ENCODE measurements around the gene KLB.
"Not testable (repeated sequence)": the region's sequence is repeated elsewhere in the genome, so short reads cannot be mapped to it uniquely, and the experiment has no call there.

The KLB gene

DNA sequence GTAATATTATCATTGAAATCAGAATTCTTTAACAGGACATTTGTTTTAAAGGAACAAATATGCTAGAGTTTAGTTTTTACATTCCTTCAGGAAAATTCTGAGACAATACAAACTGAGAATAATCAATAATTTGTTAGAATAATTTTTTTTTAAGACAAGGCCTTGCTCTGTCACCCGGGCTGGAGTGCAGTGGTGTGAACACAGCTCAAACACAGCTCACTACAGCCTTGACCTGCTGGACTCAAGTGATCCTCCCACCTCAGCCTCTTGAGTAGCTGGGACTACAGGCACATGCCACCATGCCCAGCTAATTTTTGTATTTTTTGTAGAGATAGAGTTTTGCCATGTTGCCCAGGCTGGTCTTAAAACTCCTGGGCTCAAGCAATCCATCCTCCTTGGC is 18.6 kb downstream of the KLB start:
- not testable (repeated sequence) for DNase-seq; H2BK120ac ChIP-seq (ENCODE audit: insufficient read depth, low read length, poor library complexity); H3K14ac ChIP-seq (ENCODE audit: low read length); H3K4me1 ChIP-seq (ENCODE audit: control insufficient read depth in 1 of 2, insufficient read depth in 2 of 2, low read length in 2 of 2); H3K9ac ChIP-seq (ENCODE audit: low read length); H2AK5ac ChIP-seq (ENCODE audit: low read length); H3K18ac ChIP-seq (ENCODE audit: low read length); H3K9me3 ChIP-seq (ENCODE audit: insufficient read depth, low read depth, low read length); H3K36me3 ChIP-seq (ENCODE audit: control insufficient read depth in 1 of 2, insufficient read depth in 2 of 2, low read length in 2 of 2); H3K27ac ChIP-seq (ENCODE audit: low read depth, low read length); H3K79me2 ChIP-seq (ENCODE audit: control insufficient read depth, insufficient read depth, low read length, poor library complexity); H3K4me3 ChIP-seq (ENCODE audit: low read depth, low read length); H4K91ac ChIP-seq (ENCODE audit: low read depth, low read length); H2BK12ac ChIP-seq (ENCODE audit: low read length); H3K4me2 ChIP-seq (ENCODE audit: low read length); H3K4ac ChIP-seq (ENCODE audit: low read depth, low read length); H2AFZ ChIP-seq (ENCODE audit: insufficient read depth, low read length, poor library complexity); H3K79me1 ChIP-seq (ENCODE audit: low read length); H2BK5ac ChIP-seq (ENCODE audit: low read depth, low read length, poor library complexity); H3K23ac ChIP-seq (ENCODE audit: low read length); H3K27me3 ChIP-seq (ENCODE audit: insufficient read depth, low read length); H4K12ac ChIP-seq (ENCODE audit: low read depth, low read length); H4K8ac ChIP-seq (ENCODE audit: low read depth, low read length)
- WGBS (ENCODE audit: extremely low coverage, insufficient coverage, insufficient read length), result no CpG with 5 or more reads among the region's 1 CpG

- Histone ChIP-seq H3K14ac (ENCODE audit: low read length) (no peak overlapping the region), H3K9ac (ENCODE audit: low read length) (no peak overlapping the region), H4K91ac (ENCODE audit: low read depth, low read length) (no peak overlapping the region), H3K4me2 (ENCODE audit: low read length) (no peak overlapping the region), H3K4me1 (ENCODE audit: control insufficient read depth in 1 of 2, insufficient read depth in 2 of 2, low read length in 2 of 2) (no peaks in the 10 kb centered on the region), H3K27ac (ENCODE audit: low read depth, low read length) (no peak overlapping the region), H3K9me3 (ENCODE audit: insufficient read depth, low read depth, low read length) (no peaks in the 10 kb centered on the region), H3K27me3 (ENCODE audit: insufficient read depth, low read length) (no peaks in the 10 kb centered on the region), H3K18ac (ENCODE audit: low read length) (no peak overlapping the region), H4K8ac (ENCODE audit: low read depth, low read length) (no peak overlapping the region), H2AFZ (ENCODE audit: insufficient read depth, low read length, poor library complexity) (no peak overlapping the region), H4K12ac (ENCODE audit: low read depth, low read length) (no peak overlapping the region), H2AK5ac (ENCODE audit: low read length) (no peak overlapping the region), H3K4me3 (ENCODE audit: low read depth, low read length) (no peak overlapping the region), H2BK12ac (ENCODE audit: low read length) (no peak overlapping the region), H3K4ac (ENCODE audit: low read depth, low read length) (no peak overlapping the region), H2BK5ac (ENCODE audit: low read depth, low read length, poor library complexity) (no peak overlapping the region), H3K23ac (ENCODE audit: low read length) (no peak overlapping the region), H3K79me2 (ENCODE audit: control insufficient read depth, insufficient read depth, low read length, poor library complexity) (no peaks in the 10 kb centered on the region), H2BK120ac (ENCODE audit: insufficient read depth, low read length, poor library complexity) (no peak overlapping the region), H3K36me3 (ENCODE audit: control insufficient read depth in 1 of 2, insufficient read depth in 2 of 2, low read length in 2 of 2) (no peaks in the 10 kb centered on the region), H3K79me1 (ENCODE audit: low read length) (no peaks in the 10 kb centered on the region)
- DNase-seq, result no peak
- no CpG with 5 or more reads among the region's 1 CpG for WGBS (ENCODE audit: extremely low coverage, insufficient coverage, insufficient read length)
Observed at GRCh38 chr4:39426728-39427127, 20.0 kb downstream of the KLB start.

DNA sequence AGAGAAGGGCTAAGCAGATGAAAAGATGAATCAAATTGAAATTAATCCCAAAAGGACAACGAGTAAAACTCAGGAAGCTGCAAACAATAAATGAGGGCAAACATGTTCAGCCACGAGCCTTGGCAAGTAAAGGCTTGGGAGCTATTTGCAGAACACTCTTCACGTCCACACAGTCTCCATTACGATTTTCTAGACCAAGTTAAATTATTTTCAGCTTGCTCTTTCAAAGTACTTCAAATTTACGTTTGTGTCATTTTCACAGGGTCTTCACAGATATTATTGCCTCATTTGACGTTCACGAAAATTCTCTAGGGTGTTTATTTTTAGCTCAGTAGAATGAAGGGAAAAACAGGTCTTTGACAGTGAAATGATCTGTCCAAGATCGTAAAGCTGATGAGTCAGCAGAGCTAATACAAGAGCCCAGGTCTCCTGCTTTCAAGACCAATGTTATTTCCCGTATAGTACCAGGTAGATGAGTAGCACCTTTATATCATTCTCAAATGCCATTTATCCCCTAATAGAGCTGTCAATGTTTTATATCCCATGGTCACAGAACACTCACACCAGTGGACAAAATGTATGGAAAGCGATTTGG is 20.9 kb downstream of the KLB start:
- H3K27ac ChIP-seq (ENCODE audit: low read depth, low read length), result no peak overlapping the region
- H3K4me1 ChIP-seq (ENCODE audit: control insufficient read depth in 1 of 2, insufficient read depth in 2 of 2, low read length in 2 of 2), result no peaks in the 10 kb centered on the region
- no CpG with 5 or more reads among the region's 10 CpGs for WGBS (ENCODE audit: extremely low coverage, insufficient coverage, insufficient read length)
- no peak overlapping the region for H3K18ac ChIP-seq (ENCODE audit: low read length)
- H3K79me1 ChIP-seq (ENCODE audit: low read length), result no peaks in the 10 kb centered on the region
- H3K14ac ChIP-seq (ENCODE audit: low read length), result no peak overlapping the region
- no peak overlapping the region for H3K9ac ChIP-seq (ENCODE audit: low read length)
- no peak overlapping the region for H2BK120ac ChIP-seq (ENCODE audit: insufficient read depth, low read length, poor library complexity)
- DNase-seq, result no peak
- no peaks in the 10 kb centered on the region for H3K79me2 ChIP-seq (ENCODE audit: control insufficient read depth, insufficient read depth, low read length, poor library complexity)
- no peak overlapping the region for H2BK12ac ChIP-seq (ENCODE audit: low read length)
- no peak overlapping the region for H2AK5ac ChIP-seq (ENCODE audit: low read length)
- H2AFZ ChIP-seq (ENCODE audit: insufficient read depth, low read length, poor library complexity), result no peak overlapping the region
- no peaks in the 10 kb centered on the region for H3K27me3 ChIP-seq (ENCODE audit: insufficient read depth, low read length)
- H3K4me2 ChIP-seq (ENCODE audit: low read length), result no peak overlapping the region
- no peak overlapping the region for H2BK5ac ChIP-seq (ENCODE audit: low read depth, low read length, poor library complexity)
- H4K8ac ChIP-seq (ENCODE audit: low read depth, low read length), result no peak overlapping the region
- no peak overlapping the region for H3K23ac ChIP-seq (ENCODE audit: low read length)
- no peaks in the 10 kb centered on the region for H3K36me3 ChIP-seq (ENCODE audit: control insufficient read depth in 1 of 2, insufficient read depth in 2 of 2, low read length in 2 of 2)
- no peak overlapping the region for H4K12ac ChIP-seq (ENCODE audit: low read depth, low read length)
- H3K4me3 ChIP-seq (ENCODE audit: low read depth, low read length), result no peak overlapping the region
- no peaks in the 10 kb centered on the region for H3K9me3 ChIP-seq (ENCODE audit: insufficient read depth, low read depth, low read length)
- H4K91ac ChIP-seq (ENCODE audit: low read depth, low read length), result no peak overlapping the region
- H3K4ac ChIP-seq (ENCODE audit: low read depth, low read length), result no peak overlapping the region

DNA sequence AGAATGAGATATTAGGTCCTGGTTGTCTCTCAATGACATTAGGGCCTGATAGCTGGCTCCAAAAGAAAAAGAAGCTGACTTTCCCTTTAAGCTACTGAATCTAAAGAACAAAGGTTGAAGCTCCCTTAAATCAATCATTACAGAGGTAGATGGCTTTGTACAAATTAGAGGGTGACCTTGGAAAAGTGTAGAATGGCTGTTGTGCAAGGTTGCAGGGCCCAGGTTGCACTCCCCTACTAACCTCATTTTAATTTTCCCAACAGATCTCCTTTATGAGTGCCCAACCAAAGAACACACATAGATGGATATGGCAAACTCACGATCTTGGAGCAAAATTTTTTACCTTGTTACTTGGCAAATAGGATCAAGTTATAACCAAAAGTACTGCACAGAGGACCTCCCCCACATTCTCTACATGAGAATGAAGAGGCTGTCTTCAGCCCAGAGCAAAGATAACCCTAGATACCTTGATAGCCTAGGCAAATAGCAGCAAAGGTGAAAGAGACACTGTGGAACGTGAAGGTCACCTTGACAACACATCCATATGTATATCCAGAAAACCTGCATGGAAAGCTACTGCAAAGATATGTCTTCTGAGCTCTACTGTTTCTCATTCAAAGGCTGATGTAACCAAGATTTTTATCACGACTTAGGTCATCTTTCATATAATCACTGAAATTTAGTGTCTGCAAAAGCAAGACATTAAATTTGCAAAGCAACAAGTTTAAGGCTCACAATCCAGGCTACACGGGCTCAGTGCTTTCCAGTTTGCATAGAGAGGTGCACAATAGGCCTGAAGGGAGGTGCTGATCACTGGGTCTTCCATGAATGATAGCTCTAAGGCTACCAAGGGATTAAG is 23.0 kb downstream of the KLB start:
- H3K79me2 ChIP-seq (ENCODE audit: control insufficient read depth, insufficient read depth, low read length, poor library complexity), result no peaks in the 10 kb centered on the region
- no peaks in the 10 kb centered on the region for H3K9me3 ChIP-seq (ENCODE audit: insufficient read depth, low read depth, low read length)
- H3K23ac ChIP-seq (ENCODE audit: low read length), result no peak overlapping the region
- no peak overlapping the region for H2BK5ac ChIP-seq (ENCODE audit: low read depth, low read length, poor library complexity)
- H2BK120ac ChIP-seq (ENCODE audit: insufficient read depth, low read length, poor library complexity), result no peak overlapping the region
- H4K12ac ChIP-seq (ENCODE audit: low read depth, low read length), result no peak overlapping the region
- no peak overlapping the region for H3K4me3 ChIP-seq (ENCODE audit: low read depth, low read length)
- H2BK12ac ChIP-seq (ENCODE audit: low read length), result no peak overlapping the region
- no peak overlapping the region for H2AK5ac ChIP-seq (ENCODE audit: low read length)
- H3K18ac ChIP-seq (ENCODE audit: low read length), result no peak overlapping the region
- H3K14ac ChIP-seq (ENCODE audit: low read length), result no peak overlapping the region
- no peaks in the 10 kb centered on the region for H3K27me3 ChIP-seq (ENCODE audit: insufficient read depth, low read length)
- no peak overlapping the region for H3K4me2 ChIP-seq (ENCODE audit: low read length)
- peak overlapping the region; percentile 49 for H3K27ac ChIP-seq (ENCODE audit: low read depth, low read length)
- no CpG with 5 or more reads among the region's 4 CpGs for WGBS (ENCODE audit: extremely low coverage, insufficient coverage, insufficient read length)
- H2AFZ ChIP-seq (ENCODE audit: insufficient read depth, low read length, poor library complexity), result no peak overlapping the region
- no peak overlapping the region for H3K4ac ChIP-seq (ENCODE audit: low read depth, low read length)
- no peaks in the 10 kb centered on the region for H3K36me3 ChIP-seq (ENCODE audit: control insufficient read depth in 1 of 2, insufficient read depth in 2 of 2, low read length in 2 of 2)
- no peaks in the 10 kb centered on the region for H3K4me1 ChIP-seq (ENCODE audit: control insufficient read depth in 1 of 2, insufficient read depth in 2 of 2, low read length in 2 of 2)
- peak in 1 of 2 donors; percentile 25 for DNase-seq
- H4K91ac ChIP-seq (ENCODE audit: low read depth, low read length), result no peak overlapping the region
- no peaks in the 10 kb centered on the region for H3K79me1 ChIP-seq (ENCODE audit: low read length)
- no peak overlapping the region for H3K9ac ChIP-seq (ENCODE audit: low read length)
- H4K8ac ChIP-seq (ENCODE audit: low read depth, low read length), result no peak overlapping the region
